Naive B cell (primary cell): ENCODE results near the gene DNALI1. TPM values are rescaled to one million over a fixed set of nuclear protein-coding genes. Genes with fewer than 3 reads are reported as not detected.
"Not testable (repeated sequence)": the region's sequence is repeated elsewhere in the genome, so short reads cannot be mapped to it uniquely, and the experiment has no call there.

Experiments used
- ATAC-seq, 2 donors: fragments of 150-1000 bp; cut with Tn5 transposase; 2 replicates each; pipeline ENCODE4 v1.10.0; 2021; ENCODE audit warnings: low read depth in 2 of 2, mild to moderate bottlenecking in 2 of 2, moderate library complexity in 2 of 2
- DNase-seq: peaks from one replicate; pipeline ENCODE4 v3.0.0; 2022
- H3K27ac Mint-ChIP-seq, 6 donors: one replicate each; pipeline ENCODE4 v1.8.0; 2020 to 2022; ENCODE audit warnings: mild to moderate bottlenecking in 6 of 6, mixed read lengths in 6 of 6, moderate library complexity in 5 of 6, inconsistent platforms in 2 of 6
- H3K27me3 Mint-ChIP-seq, 3 donors: one replicate each; pipeline ENCODE4 v1.8.0; 2021 to 2022; ENCODE audit warnings: mixed read lengths in 3 of 3, mild to moderate bottlenecking in 1 of 3
- H3K36me3 Mint-ChIP-seq, 2 donors: one replicate each; pipeline ENCODE4 v1.8.0; 2020 to 2022; ENCODE audit warnings: mixed read lengths in 2 of 2, inconsistent platforms in 1 of 2, mild to moderate bottlenecking in 1 of 2
- H3K4me1 Mint-ChIP-seq, 3 donors: one replicate each; pipeline ENCODE4 v1.8.0; 2020 to 2022; ENCODE audit warnings: mixed read lengths in 3 of 3, inconsistent platforms in 1 of 3, mild to moderate bottlenecking in 1 of 3, moderate library complexity in 1 of 3
- H3K4me3 Mint-ChIP-seq, 8 donors: one replicate each; pipeline ENCODE4 v1.8.0; 2020 to 2022; ENCODE audit warnings: mild to moderate bottlenecking in 8 of 8, mixed read lengths in 8 of 8, moderate library complexity in 8 of 8, inconsistent platforms in 2 of 8
- H3K9me3 Mint-ChIP-seq, 7 donors: one replicate each; pipeline ENCODE4 v1.8.0; 2020 to 2022; ENCODE audit warnings: mixed read lengths in 7 of 7, mild to moderate bottlenecking in 5 of 7, inconsistent platforms in 2 of 7, moderate library complexity in 1 of 7
- polyA plus RNA-seq, 6 donors: library from polyadenylated mRNA; unstranded; fragments of 300-500 nt; fragmentation: Illumina TruSeq; gene quantifications; one replicate each; pipeline ENCODE4 v1.2.3, GENCODE V29; 2021; ENCODE audit warnings: low read depth in 6 of 6

DNALI1 gene
- polyA plus RNA-seq, 6 donors from 2014 or later, result 0.08 to 0.18 (median 0.14) TPM; not detected in 2

DNA sequence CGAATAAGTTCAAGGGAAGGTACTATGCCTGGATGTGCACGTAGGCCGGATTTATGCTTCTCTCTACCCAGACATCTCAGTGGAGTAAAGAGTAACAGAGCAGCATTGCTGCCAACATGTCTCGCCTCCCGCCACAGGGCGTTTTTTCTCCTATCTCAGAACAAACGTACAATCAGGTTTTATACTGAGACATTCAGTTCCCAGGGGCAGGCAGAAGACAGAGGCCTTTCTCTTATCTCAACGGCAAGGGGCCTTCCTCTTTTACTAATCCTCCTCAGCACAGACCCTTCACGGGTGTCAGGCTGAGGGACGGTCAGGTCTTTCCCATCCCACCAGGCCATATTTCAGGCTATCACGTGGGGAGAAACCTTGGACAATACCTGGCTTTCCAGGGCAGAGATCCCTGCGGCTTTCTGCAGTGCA, 3.2 kb downstream of the DNALI1 start:
- ATAC-seq, result not testable (repeated sequence)

DNA sequence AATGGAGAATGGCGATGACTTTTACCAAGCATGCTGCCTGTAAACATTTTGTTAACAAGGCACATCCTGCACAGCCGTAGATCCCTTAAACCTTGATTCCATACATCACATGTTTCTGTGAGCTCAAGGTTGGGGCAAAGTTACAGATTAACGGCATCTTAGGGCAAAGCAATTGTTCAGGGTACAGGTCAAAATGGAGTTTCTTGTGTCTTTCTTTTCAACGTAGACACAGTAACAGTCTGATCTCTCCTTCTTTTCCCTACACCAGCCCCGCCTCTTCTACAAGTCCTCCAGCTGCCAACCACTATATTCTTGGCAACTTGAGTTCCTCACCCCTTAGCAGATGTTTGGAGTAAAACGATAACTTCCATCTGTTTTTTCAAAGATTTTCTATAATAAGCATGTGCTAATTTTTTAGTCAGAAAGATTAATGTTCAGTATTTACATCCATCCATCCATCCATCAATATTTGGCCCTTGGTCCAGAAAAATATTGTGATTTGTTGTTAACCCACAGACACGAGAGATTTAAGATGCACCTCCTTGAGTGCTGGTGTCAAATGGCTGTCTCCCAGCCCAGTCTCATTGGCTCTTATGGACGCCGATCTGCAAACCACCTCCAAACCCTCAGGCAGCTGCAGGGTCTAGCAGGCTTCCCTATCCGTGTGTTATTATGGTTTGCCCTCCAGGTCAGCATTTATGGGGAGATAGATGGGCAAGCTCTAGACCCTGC, 3.8 kb downstream of the DNALI1 start:
- peaks cover 0 to 3% (median 2%) of the 10 kb centered on the region in 3 donors for H3K4me1 Mint-ChIP-seq
- no peaks in the 10 kb centered on the region for H3K36me3 Mint-ChIP-seq
- H3K27me3 Mint-ChIP-seq, result peaks cover 7 to 20% (median 19%) of the 10 kb centered on the region in 3 donors
- H3K9me3 Mint-ChIP-seq, result no peaks in the 10 kb centered on the region
- DNase-seq (no peak), ATAC-seq (no peak)
- peak overlapping the region in 2 of 6 donors; percentile 3 to 58 for H3K27ac Mint-ChIP-seq
- H3K4me3 Mint-ChIP-seq, result no peak overlapping the region

More for the DNA sequence above, 3.2 kb downstream of the DNALI1 start:
- Mint-ChIP-seq H3K27ac (peak overlapping the region in 1 of 6 donors; percentile 89), H3K27me3 (peaks cover 7 to 20% (median 19%) of the 10 kb centered on the region in 3 donors)
- not testable (repeated sequence) for DNase-seq, H3K9me3 Mint-ChIP-seq, H3K36me3 Mint-ChIP-seq, H3K4me3 Mint-ChIP-seq, H3K4me1 Mint-ChIP-seq

DNA sequence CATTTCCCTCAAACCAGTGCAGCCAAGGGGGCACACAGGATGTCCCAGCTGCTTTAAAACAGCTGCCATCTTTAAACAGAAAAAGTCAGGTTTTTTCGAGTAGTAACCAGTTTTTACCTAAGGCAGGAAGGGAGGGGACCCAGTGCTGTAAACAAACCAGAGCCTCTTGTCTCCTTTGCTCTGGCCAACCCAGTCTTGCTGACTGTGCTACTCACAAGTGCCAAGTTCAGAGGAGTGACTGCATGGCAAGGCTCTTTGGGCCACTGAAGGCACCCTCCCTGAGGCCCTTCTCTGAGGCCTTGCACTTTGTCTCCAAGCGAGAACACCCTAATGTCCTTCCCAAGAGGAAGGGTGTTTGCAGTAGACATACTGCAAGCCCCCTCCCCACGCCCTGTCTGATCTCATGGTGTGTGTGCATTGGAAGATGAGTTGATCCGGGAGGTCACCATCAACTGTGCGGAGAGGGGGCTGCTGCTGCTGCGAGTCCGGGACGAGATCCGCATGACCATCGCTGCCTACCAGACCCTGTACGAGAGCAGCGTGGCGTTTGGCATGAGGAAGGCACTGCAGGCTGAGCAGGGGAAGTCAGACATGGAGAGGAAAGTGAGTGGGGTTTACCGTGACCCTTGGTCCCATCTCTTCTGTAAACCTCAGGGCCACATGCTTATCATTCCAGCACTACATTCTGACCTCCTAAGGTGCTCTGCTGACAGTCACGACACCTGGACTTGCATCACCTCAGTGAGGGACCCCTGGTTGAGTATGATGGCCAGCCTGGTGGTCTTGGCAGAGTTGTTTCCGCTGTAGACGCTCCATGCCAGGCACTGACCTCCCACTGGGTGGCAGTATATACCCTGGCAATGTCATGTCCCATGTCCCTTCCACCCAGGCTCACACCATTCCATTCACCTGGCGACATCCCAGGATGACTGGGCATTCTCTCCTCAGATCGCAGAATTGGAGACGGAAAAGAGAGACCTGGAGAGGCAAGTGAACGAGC, 4.7 kb downstream of the DNALI1 start:
- no peaks in the 10 kb centered on the region for H3K9me3 Mint-ChIP-seq
- peaks cover 0 to 3% of the 10 kb centered on the region in 2 donors for H3K36me3 Mint-ChIP-seq
- H3K4me3 Mint-ChIP-seq, result no peak overlapping the region
- H3K4me1 Mint-ChIP-seq, result peaks cover 0 to 3% (median 2%) of the 10 kb centered on the region in 3 donors
- peak overlapping the region in 2 of 6 donors; percentile 39 to 89 for H3K27ac Mint-ChIP-seq
- peak; percentile 20 for DNase-seq
- peaks cover 7 to 20% (median 17%) of the 10 kb centered on the region in 3 donors for H3K27me3 Mint-ChIP-seq
- peak in 1 of 2 donors; percentile 44 for ATAC-seq

DNA sequence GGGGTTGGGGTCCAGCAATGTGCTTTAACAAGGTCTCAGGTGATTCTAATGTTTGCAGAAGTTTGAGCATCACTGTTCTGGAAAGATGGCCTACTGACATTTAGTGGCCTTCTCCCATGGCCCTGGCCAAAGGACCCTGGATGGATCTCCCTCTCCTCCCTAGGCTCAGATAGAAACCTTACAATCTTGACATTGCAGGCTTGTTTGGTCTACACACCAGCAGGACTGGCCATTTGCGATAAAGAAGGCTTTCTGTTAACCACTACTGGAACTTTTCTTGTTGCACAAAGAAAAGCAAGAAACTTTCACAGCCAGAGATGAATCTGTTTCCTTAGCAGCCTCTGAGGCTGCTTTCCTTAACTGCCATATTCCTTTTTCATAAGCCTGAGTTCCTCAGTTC, 6.2 kb downstream of the DNALI1 start:
- no peak for ATAC-seq
- Mint-ChIP-seq H3K36me3 (peaks cover 5 to 19% of the 10 kb centered on the region in 2 donors), H3K4me1 (peaks cover 0 to 3% (median 0%) of the 10 kb centered on the region in 3 donors), H3K27ac (no peak overlapping the region), H3K9me3 (no peaks in the 10 kb centered on the region), H3K4me3 (no peak overlapping the region), H3K27me3 (peaks cover 4 to 9% (median 4%) of the 10 kb centered on the region in 3 donors)
- DNase-seq, result no peak

DNA sequence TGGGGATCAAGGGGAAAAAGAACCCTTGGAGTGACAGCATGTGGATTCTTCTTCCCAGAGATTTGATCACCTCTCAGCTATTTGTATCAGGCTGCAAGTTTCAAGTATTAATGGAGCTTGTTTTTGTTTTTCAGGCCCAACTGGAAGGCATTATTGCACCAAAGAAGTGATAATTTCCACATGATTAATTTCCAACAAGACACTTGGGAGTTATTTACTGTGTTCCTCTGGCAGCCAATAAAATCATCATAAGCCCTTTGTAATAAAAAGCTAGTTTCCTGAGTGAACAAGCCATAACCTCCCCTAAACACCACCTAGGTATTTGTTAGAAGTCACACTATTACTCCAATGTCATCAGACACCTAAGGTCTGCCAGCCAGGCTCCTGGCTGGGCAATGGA, 8.2 kb downstream of the DNALI1 start:
- ATAC-seq (no peak), DNase-seq (no peak)
- peaks cover 17 to 38% of the 10 kb centered on the region in 2 donors for H3K36me3 Mint-ChIP-seq
- no peak overlapping the region for H3K27ac Mint-ChIP-seq
- H3K4me3 Mint-ChIP-seq, result no peak overlapping the region
- peaks cover 0 to 3% (median 0%) of the 10 kb centered on the region in 3 donors for H3K4me1 Mint-ChIP-seq
- no peaks in the 10 kb centered on the region for H3K27me3 Mint-ChIP-seq
- no peaks in the 10 kb centered on the region for H3K9me3 Mint-ChIP-seq

DNA sequence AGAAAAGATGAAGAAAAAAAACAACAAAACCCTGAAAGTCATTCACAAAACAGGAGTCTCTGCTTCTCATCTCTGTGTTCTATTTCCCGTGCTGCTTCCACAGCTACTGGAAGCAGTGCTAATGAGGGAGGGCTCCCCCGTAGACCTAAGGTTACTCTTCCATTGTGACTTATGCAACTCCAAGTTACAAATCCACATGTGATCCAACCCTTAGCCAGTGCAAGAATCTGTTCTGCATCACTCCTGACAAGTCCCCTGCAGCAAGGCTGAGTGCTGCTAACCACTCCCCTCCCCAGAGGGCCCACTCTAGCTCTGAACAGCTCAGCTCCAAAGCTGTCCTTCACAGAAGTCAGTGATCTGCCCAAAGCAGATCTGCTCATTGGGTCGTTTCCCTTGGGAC, 10.3 kb downstream of the DNALI1 start:
- Mint-ChIP-seq H3K9me3 (no peaks in the 10 kb centered on the region), H3K4me1 (peaks cover 0 to 2% (median 0%) of the 10 kb centered on the region in 3 donors), H3K4me3 (no peak overlapping the region), H3K27me3 (no peaks in the 10 kb centered on the region), H3K36me3 (peaks cover 26 to 48% of the 10 kb centered on the region in 2 donors), H3K27ac (no peak overlapping the region)
- no peak for DNase-seq
- no peak for ATAC-seq

DNA sequence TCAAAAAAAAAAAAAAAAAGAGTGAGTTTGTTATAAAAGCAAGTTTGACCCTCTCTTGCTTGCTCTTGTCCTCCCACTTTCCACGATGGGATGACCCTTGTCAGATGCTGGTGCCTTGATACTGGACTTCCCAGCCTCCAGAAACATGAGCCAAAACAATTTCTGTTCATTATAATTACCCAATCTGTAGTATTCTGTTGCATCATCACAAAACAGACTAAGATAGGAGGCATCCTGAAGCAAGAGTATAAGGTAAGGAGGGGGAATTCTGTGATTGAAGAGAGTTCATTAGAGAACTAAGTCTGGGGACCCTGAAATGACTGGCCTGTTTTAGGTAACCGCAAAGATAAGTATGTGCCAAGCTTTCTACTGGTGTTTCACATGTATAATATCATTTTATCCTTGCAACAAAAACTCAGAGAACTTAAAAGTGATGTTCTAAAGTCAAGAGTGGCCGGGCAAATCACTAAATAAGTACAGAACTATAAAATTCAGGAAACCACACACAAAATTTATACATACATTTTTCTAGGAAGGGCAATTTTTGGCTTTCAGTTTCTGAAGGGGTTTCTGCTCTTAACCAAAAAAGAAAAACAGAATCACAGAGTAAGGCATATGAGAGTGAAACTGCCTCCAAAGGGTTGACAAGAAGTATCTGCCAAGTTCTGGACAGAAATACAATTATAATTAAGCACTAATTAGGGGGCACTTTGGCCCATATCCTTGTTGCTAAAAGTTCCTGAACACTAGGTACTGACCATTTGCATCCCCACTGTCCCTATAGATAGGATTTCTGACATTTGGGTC, 14.0 kb downstream of the DNALI1 start:
- no peak overlapping the region for H3K4me3 Mint-ChIP-seq
- peaks cover 0 to 2% (median 0%) of the 10 kb centered on the region in 3 donors for H3K4me1 Mint-ChIP-seq
- H3K27ac Mint-ChIP-seq, result peak overlapping the region in 1 of 6 donors; percentile 59
- H3K36me3 Mint-ChIP-seq, result peaks cover 44 to 71% of the 10 kb centered on the region in 2 donors
- H3K9me3 Mint-ChIP-seq, result no peaks in the 10 kb centered on the region
- no peak for DNase-seq
- no peaks in the 10 kb centered on the region for H3K27me3 Mint-ChIP-seq
- ATAC-seq, result no peak

DNA sequence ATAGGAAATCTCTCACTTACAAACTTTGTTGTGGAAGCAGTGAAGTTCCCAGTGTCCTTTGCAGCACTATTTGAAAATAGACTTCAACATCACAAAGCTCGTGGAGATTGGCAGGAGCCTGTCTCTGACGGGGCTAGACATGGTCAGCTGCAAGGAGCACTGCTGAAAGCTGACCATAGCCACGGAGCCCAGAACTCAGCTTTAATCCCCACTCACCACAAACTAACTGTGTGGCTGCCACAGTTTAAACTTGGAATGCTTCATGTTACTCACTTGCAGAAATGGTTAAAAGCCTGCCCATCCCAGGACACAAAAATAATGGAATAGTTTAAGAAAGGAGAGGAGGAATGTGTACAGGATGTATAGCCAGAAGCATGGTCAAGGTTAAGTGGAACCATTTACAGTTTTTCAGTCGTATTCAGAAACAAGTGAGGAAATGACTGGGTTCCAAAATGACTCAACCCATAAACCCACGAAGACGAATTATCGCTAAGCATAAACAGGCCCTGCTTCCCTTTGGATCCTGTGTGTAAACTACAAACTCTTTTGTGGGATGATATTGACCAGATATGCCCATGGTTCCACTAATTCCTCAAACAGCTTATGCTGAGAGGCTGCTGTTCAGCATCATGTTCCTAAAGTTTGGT, 18.2 kb downstream of the DNALI1 start:
- Mint-ChIP-seq H3K4me1 (peaks cover 0 to 2% (median 0%) of the 10 kb centered on the region in 3 donors), H3K27me3 (no peaks in the 10 kb centered on the region), H3K36me3 (peaks cover 33% of the 10 kb centered on the region in 2 donors), H3K4me3 (no peak overlapping the region), H3K9me3 (no peaks in the 10 kb centered on the region), H3K27ac (no peak overlapping the region)
- no peak for DNase-seq
- ATAC-seq, result no peak

DNA sequence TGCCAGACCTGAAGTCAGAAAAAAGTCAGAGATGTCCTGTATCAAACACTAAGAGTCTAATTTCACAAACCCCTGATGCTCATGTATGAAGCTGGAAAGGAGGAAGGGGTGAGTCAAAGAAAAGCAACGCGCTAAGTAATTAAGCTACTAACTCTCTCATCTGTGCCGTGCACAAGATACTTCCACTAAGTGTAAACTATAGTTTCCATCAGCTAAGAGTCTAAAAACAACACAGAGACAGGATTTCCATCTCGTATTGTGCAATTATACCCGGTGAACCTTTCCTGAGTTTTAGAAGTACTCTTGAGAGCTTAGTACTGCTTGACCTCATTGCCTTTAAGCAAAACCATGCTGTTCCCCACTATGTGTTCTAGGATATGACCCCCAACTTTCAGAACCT, 19.0 kb downstream of the DNALI1 start:
- H3K36me3 Mint-ChIP-seq, result peaks cover 39 to 40% of the 10 kb centered on the region in 2 donors
- H3K27me3 Mint-ChIP-seq, result no peaks in the 10 kb centered on the region
- no peak overlapping the region for H3K27ac Mint-ChIP-seq
- no peaks in the 10 kb centered on the region for H3K9me3 Mint-ChIP-seq
- ATAC-seq (no peak), DNase-seq (no peak)
- peaks cover 0 to 2% (median under 1%) of the 10 kb centered on the region in 3 donors for H3K4me1 Mint-ChIP-seq
- H3K4me3 Mint-ChIP-seq, result peak overlapping the region in 1 of 8 donors; percentile 47

DNA sequence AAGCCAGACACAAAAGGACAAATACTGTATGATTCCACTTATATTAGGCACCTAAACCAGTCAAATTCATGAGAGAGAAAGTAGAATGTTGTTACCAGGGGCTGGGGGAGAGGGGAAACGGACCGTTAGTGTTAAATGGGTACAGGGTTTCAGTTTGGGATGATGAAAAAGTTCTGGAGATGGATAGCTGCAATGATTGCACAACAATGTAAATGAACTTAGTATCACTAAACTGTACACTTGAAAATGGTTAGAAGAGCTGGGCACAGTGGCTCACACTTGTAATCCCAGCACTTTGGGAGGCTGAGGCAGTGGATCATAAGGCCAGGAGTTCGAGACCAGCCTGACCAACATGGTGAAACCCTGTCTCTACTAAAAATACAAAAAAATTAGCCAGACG, 27.8 kb downstream of the DNALI1 start:
- not testable (repeated sequence) for H3K4me1 Mint-ChIP-seq, H3K4me3 Mint-ChIP-seq, H3K27ac Mint-ChIP-seq, H3K9me3 Mint-ChIP-seq, ATAC-seq, H3K27me3 Mint-ChIP-seq, DNase-seq
- peaks cover 21 to 33% of the 10 kb centered on the region in 2 donors for H3K36me3 Mint-ChIP-seq

DNA sequence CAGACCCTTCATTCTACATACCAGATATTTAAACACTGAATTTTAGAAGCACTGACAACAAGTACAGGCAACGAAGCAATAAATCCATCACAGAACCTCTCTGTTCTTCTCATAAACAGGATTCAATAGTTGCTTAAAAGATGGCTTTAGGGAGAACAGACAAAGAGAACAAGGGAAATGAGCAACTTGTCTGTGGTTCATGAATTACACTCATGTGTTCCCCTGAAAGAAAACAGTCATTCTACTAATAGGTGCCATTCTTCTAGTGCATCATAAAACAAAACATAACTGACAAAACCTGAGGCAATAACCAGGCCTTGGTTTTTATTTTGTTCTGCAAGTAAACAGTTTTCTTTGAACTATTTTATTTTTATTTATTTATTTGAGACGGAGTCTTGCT, 32.2 kb downstream of the DNALI1 start:
- H3K4me1 Mint-ChIP-seq, result peaks cover 0 to 8% (median 0%) of the 10 kb centered on the region in 3 donors
- peaks cover 6 to 16% of the 10 kb centered on the region in 2 donors for H3K36me3 Mint-ChIP-seq
- DNase-seq, result no peak
- H3K27ac Mint-ChIP-seq, result no peak overlapping the region
- H3K27me3 Mint-ChIP-seq, result no peaks in the 10 kb centered on the region
- no peak for ATAC-seq
- H3K9me3 Mint-ChIP-seq, result no peaks in the 10 kb centered on the region
- no peak overlapping the region for H3K4me3 Mint-ChIP-seq

DNA sequence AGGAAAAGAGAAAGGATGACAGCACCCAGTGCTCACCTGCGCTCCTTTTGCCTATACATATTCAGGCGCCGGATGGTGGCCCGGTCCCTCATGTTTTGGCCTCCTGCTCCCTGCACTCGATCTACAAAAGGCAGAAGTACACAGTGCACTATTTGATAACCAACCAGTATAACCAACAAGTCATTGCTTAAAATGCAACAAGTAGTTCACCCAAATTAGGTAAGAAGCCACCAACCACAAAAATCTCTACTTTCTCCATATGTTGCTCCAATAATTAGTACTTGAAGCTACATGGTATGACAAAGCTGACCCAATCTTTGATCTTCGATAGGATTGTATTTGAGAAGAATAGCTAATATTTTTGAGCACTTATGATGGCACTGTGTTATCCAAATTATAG, 37.0 kb downstream of the DNALI1 start:
- ATAC-seq (no peak), DNase-seq (no peak)
- no peaks in the 10 kb centered on the region for H3K9me3 Mint-ChIP-seq
- no peaks in the 10 kb centered on the region for H3K27me3 Mint-ChIP-seq
- H3K4me1 Mint-ChIP-seq, result peaks cover 18 to 34% (median 19%) of the 10 kb centered on the region in 3 donors
- H3K36me3 Mint-ChIP-seq, result peaks cover 6 to 11% of the 10 kb centered on the region in 2 donors
- no peak overlapping the region for H3K27ac Mint-ChIP-seq
- H3K4me3 Mint-ChIP-seq, result peak overlapping the region in 4 of 8 donors; percentile 9 to 62 (median 12)
